ENCODE measurements around the gene ZBED3.

- TF ChIP-seq CTCF (IDR thresholded peaks at IDR 0.05; ENCODE audit: low read length) (no peak), EZH2phosphoT487 (IDR thresholded peaks at IDR 0.05; ENCODE audit: low read length) (no peak), EZH2 (optimal IDR thresholded peaks at IDR 0.05; ENCODE audit: low read depth, low read length) (no peak)
Measured at GRCh38 chr5:77103457-77103856, 16.4 kb upstream of the ZBED3 start.
